Hypothalamus (tissue), 51 donors: Measurements from ENCODE around the gene SH3GLB2.
"Not testable (repeated sequence)": the region's sequence is repeated elsewhere in the genome, so short reads cannot be mapped to it uniquely, and the experiment has no call there.

Experiments
- DNase-seq, 51 donors: peaks; one replicate each; lab custom pipeline; 2025; lab: John Stamatoyannopoulos, UW

Gene SH3GLB2

DNA sequence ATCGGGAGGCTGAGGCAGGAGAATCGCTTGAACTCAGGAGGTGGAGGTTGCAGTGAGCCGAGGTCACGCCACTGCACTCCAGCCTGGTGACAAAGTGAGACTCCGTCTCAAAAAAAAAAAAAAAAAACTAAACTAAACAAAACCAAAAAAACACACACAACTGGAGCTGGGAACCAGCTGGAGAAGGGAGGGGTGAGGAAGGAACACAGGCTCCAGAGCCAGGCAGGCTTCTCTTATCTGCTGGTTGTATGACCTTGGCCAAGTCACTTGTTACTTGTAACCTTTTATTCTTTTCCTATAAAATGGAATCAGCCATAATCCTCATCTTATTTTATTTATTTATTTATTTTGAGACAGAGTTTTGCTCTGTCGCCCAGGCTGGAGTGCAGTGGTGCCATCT is 24.0 kb downstream of the SH3GLB2 start:
- not testable (repeated sequence) for DNase-seq

DNA sequence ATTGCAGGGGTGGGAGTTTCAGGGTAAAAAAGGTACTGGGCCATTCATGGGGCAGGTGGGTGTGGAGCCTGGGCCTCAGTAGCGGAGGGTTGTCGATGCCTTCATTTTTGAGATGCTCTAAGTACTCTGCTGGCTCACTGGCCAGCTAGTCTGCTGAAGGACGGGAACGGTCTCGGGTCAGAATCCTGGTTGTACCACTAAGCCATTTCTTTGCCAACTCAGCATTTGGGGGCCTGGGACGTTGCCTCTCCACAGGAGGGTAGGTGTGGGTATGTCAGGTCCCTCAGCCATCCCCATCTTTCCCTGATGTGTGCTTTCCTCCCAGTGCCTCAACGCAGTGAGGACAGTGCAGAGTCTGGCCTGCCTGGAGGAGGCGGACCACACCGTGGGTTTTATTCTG is 25.1 kb downstream of the SH3GLB2 start:
- no peak for DNase-seq

DNA sequence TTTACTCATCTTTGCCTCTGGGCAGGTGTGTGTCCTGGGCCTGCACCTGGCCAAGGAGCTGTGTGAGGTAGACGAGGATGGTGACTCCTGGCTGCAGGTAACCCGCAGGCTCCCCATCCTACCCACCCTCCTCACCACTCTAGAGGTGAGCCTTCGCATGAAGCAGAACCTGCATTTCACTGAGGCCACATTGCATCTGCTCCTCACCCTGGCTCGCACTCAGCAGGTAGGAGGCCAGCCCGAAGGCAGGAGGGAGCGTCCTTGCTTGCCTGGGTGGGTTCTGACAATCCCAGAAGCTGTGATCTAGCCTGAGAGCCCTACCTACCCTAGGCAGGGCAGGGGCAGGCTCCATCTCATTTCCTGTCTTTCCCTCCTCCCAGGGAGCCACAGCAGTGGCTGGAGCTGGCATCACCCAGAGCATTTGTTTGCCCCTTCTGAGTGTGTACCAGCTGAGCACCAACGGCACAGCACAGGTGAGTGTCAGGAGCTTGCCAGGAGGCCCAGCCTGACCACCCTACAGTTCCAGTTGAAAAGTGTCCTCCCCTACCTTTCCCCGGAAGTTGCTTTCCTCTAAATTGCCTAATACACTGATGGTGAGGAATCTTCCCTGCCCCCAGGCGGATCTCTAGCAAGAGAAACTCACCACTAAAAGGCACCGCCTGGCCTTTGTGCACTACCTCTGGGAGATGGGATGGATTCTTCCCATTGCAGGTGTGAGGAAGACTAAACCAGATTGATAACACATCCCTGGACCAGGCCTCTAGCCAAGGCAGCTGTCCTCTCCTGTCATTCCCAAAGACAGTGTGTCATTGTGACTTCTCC is 26.4 kb downstream of the SH3GLB2 start:
- DNase-seq: no peak

DNA sequence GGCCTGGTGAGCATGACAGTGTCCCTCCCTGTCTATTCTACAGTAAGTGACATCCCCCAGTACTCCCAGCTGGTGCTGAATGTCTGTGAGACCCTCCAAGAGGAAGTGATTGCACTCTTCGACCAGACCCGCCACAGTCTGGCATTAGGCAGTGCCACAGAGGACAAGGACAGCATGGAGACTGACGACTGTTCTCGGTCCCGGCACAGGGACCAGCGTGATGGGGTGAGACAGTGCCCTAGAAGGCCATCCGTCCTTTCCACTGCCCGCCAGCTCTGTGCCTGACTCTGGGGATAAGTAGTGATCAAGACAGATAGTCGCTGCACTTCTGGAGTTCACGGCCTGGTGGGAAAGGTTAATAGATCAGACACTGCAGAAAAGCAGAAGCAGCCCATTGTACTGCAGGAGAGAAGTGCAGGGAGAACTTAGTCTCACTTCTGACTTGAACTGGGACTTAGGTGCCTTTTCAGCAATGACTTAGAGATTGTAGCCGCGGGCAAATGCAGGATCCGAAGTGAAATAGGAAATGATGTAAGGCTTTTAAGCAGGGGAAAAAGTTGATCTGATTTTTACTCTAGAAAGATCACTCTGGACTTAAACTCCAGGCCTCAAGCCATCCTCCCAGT is 28.4 kb downstream of the SH3GLB2 start:
- DNase-seq: no peak

DNA sequence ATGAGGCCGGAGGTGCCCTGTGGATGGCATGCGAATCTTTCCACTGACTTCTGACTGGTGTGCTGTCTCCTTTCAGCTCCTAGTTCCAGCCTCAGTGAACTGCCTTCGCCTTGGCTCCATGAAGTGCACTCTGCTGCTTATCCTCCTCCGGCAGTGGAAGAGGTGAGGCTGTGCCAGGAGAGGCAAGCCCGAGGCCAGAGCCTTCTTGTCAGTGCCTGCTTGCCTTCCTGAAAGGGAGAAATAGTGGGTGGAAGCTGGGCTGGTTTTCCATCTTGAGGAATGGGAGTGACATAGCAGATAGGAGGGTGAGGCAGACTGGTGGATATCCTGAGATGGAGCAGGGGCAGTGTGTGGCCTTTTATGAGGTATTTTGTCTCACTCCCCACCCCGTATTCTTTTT is 29.7 kb downstream of the SH3GLB2 start:
- DNase-seq: no peak

DNA sequence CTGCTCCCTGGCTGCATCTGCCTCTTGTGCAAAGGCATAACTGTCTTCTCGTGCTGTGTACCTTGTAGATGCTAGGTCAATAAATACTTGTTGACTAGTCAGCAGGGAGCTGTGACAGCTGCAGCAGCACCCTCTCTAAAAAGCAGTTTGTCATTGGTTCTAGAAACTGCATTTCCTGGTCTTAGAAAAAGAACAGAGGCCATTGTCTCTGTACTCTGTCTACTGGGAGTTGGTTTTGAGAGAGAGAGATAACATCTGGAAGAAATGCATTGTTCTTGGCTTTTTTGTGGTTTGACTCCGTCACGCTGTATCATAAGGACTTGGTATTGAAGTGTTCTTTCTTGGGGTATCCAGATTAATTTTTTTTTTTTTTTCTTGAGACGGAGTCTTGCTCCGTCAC is 32.3 kb downstream of the SH3GLB2 start:
- DNase-seq: peak in 5 of 51 donors; percentile 11 to 51 (median 28)

DNA sequence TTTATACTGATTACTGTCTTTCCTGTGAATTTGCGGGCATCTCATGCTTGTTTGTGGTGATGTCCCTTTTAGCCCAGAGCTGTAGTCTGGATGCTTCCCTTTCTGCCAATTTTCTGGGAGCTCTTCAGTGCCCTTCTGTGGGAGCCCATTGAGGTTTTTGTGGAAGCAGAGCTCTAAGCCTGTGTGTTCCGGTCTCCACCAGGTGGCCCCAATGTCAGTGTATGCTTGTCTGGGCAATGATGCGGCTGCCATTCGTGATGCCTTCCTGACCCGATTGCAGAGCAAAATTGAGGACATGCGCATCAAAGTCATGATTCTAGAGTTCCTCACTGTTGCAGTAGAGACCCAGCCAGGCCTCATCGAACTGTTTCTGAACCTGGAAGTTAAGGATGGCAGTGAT is 35.1 kb downstream of the SH3GLB2 start:
- DNase-seq: peak in 36 of 51 donors; percentile 2 to 75 (median 50)

DNA sequence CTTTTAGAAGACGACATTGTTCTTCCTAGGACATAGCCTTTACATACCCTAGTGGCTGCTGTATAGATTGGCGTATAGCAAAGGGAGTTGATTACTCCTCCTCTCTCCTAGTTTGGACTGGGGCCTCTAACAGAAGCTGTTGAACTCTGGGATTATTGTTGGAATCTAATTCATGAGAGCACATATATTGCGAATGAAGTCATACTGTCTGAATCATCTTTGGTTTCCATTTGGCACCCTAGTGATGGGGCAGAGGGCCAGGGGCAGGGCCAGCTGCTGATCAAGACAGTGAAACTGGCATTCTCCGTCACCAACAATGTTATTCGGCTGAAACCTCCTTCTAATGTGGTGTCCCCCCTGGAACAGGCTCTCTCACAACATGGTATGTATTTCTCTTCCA is 40.3 kb downstream of the SH3GLB2 start:
- peak in 7 of 51 donors; percentile 9 to 42 (median 20) for DNase-seq

DNA sequence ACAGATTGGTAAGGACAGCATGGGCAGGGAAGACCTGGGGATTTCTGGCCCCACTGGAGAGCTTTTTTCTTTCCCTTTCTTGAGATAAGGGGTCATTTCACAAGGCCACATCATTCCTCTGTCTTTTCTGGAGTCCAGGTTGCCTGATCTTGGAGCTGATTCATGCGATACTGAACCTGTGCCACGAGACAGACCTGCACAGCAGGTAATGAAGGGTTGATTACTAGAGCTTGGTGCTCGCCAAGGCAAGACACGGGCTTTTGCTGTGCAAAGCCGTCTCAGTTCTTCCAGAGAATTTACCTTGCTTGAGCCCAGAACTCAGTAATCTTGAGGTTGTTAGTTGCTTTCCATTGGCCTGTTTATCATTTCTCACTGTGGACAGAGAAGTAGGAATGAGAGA is 41.5 kb downstream of the SH3GLB2 start:
- DNase-seq: no peak

DNA sequence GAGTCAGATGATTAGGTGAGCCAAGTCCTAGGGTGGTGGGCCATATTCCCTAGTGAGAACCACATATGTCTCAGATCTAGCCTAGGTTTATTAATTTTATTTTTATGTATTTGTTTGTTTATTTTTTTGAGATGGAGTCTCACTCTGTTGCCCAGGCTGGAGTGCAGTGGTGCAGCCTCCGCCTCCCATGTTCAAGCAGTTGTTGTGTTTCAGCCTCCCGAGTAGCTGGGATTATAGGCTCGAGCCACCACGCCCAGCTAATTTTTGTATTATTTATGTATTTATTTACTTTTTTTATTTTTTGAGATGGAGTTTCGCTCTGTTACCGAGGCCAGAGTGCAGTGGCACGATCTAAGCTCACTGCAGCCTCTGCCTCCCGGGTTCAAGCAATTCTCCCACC is 44.6 kb downstream of the SH3GLB2 start:
- no peak for DNase-seq

DNA sequence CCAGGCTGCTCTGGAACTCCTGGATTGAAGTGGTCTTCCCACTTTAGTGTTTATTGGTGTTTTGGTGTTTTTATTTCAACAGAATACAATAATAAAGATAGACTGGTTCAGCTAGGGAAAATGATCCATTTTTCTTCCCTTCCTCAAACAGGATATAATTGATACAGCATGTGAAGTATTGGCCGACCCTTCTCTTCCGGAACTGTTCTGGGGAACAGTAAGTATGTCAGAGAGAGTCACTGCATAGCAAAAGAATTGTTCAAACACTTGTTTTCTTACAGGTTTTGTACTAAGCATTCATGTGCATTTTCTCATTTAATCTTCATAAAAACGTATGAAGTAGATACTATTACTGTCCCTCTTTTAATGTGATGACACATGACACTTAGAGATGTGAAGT is 49.0 kb downstream of the SH3GLB2 start:
- DNase-seq: no peak

DNA sequence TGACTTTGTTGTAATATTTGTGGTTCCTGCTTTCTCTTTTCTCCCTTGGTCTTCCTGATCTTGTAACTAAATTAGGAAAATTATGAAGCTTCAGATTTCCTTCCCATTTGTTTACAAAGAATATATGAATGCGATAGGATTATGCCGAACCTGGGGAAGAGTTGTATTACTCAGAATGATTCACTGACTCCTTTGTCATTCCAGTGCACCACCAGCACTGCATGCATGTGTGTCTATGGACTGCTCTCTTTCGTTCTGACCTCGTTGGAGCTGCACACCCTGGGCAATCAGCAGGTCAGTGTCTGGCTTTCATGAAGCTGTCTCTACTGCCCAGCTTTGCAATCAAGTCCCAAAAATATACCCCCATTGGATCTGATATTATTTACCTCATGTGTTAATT is 55.2 kb downstream of the SH3GLB2 start:
- no peak for DNase-seq

DNA sequence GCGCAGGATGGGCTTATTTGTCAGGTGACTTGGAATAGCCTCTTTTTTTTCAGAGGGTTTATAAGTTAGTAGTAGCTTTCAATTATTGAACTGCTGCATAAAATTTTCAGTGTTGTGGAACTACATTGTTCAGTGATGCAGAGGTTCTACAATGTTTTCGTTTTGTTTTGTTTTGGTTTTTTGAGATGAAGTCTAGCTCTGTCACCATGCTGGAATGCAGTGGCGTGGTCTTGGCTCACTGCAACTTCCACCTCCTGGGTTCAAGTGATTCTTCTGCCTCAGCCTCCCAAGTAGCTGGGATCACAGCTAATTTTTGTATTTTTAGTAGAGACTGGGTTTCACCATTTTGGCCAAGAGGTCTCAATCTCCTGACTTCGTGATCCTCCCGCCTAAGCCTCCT is 58.6 kb downstream of the SH3GLB2 start:
- no peak for DNase-seq

DNA sequence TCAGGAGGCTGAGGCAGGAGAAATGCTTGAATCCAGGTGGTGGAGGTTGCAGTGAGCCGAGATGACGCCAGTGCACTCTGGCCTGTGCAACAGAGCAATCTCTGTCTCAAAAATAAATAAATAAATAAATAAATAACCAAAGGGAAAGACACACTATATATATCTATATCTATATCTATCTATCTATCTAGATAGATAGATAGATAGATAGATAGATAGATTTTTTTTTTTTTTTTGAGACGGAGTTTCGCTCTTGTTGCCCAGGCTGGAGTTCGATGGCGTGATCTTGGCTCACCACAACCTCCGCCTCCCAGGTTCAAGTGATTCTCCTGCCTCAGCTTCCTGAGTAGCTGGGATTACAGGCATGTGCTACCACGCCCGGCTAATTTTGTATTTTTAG is 66.7 kb downstream of the SH3GLB2 start:
- not testable (repeated sequence) for DNase-seq
